Breast epithelium (tissue), 3 donors: ENCODE data around the gene TNFAIP8.

Experiments used
- CTCF ChIP-seq, 3 donors: fragments of 450-650 bp; IDR thresholded peaks; one replicate each; pipeline ENCODE4 v1.5.1; 2016 to 2017; ENCODE audit warnings: antibody characterized with exemption in 3 of 3, mild to moderate bottlenecking in 3 of 3, moderate library complexity in 3 of 3
- POLR2A ChIP-seq: fragments of 450-650 bp; IDR thresholded peaks from one replicate; pipeline ENCODE4 v1.6.1; 2016; ENCODE audit warnings: antibody characterized with exemption, mild to moderate bottlenecking, moderate library complexity
- POLR2AphosphoS5 ChIP-seq, 3 donors: sonication (generic); formaldehyde crosslinking; IDR thresholded peaks; one replicate each; pipeline ENCODE4 v1.6.1; 2017; ENCODE audit warnings: antibody characterized with exemption in 3 of 3

- TF ChIP-seq POLR2A (no peak), CTCF (IDR thresholded peaks at IDR 0.05) (no peak), POLR2AphosphoS5 (IDR thresholded peaks at IDR 0.05) (no peak)
These were observed 15.1 kb upstream of the TNFAIP8 start for GRCh38 chr5:119340597-119341218.
